Uterus (tissue), 4 donors: ENCODE measurements around the gene BCAS4. TPM values are rescaled to one million over a fixed set of nuclear protein-coding genes. Genes with fewer than 3 reads are reported as not detected.

Source experiments
- DNase-seq, 2 donors: peaks; one replicate each; pipeline ENCODE4 v3.0.0-alpha.2; 2019 to 2020
- H3K27ac ChIP-seq, 2 donors: fragments of 200-600 bp; sonication (generic); 1 replicate in 1 of 2; 2 replicates in 1 of 2; pipeline ENCODE4 v1.5.1; 2016 to 2018
- H3K27me3 ChIP-seq, 2 donors: fragments of 200-600 bp; sonication (generic); one replicate each; pipeline ENCODE4 v1.5.1; 2018 to 2019; ENCODE audit warnings: control low read depth in 1 of 2
- H3K36me3 ChIP-seq, 2 donors: fragments of 200-600 bp; sonication (generic); one replicate each; pipeline ENCODE4 v1.5.1; 2019; ENCODE audit warnings: control low read depth in 1 of 2
- H3K4me1 ChIP-seq, 2 donors: fragments of 200-600 bp; sonication (generic); one replicate each; pipeline ENCODE4 v1.5.1; 2018 to 2019; ENCODE audit warnings: control low read depth in 1 of 2
- H3K4me3 ChIP-seq, 2 donors: fragments of 200-600 bp; sonication (generic); 1 replicate in 1 of 2; 2 replicates in 1 of 2; pipeline ENCODE4 v1.5.1; 2018 to 2019; ENCODE audit warnings: mild to moderate bottlenecking in 1 of 2
- H3K9me3 ChIP-seq, 2 donors: fragments of 200-600 bp; sonication (generic); one replicate each; pipeline ENCODE4 v1.5.1; 2019; ENCODE audit warnings: control low read depth in 1 of 2
- CTCF ChIP-seq, 4 experiments: fragments of 200-600 bp in 2 of 4; fragments of 450-650 bp in 2 of 4; sonication (generic) in 2 of 4; IDR thresholded peaks; one replicate each; pipeline ENCODE4 v1.5.1; 2016 to 2019; ENCODE audit warnings: antibody characterized with exemption in 4 of 4, mild to moderate bottlenecking in 2 of 4, moderate library complexity in 1 of 4
- POLR2A ChIP-seq, 2 donors: fragments of 450-650 bp; IDR thresholded peaks; one replicate each; pipeline ENCODE4 v1.6.1; 2016; ENCODE audit warnings: antibody characterized with exemption in 2 of 2, mild to moderate bottlenecking in 1 of 2, moderate library complexity in 1 of 2
- intact Hi-C: fragments of 100-400 bp; cut with DNase I; formaldehyde crosslinking; loops from one replicate; pipeline ENCODE4 v1.15.1; 2023; ENCODE audit warnings: low total_unique reads
- total RNA-seq, 4 donors: library from RNA; depleted of rRNA in 3 of 4; stranded (reverse); fragments of >200 nt in 3 of 4; gene quantifications; one replicate each; pipeline versions ENCODE4 v1.1.0 to v1.2.4, GENCODE V29; 2014 to 2023
- donor health status: DM: yes; HTN: yes; CAD: no.

BCAS4 gene
- 1 to 10 TPM in 2 of 4 donors, under 1 TPM in 1, not detected in 1; under 0.01 to 9.1 (median 3.5) TPM for total RNA-seq

- Histone ChIP-seq H3K27me3 (no peaks in the 10 kb centered on the region), H3K4me3 (peak within 1 kb of the TSS; percentile 73 to 74), H3K27ac (peak within 1 kb of the TSS; percentile 71 to 84), H3K4me1 (peaks cover 6 to 9% of the 10 kb centered on the region in 2 donors), H3K9me3 (no peaks in the 10 kb centered on the region), H3K36me3 (no peaks in the 10 kb centered on the region)
- peak; percentile 61 to 79 for DNase-seq
- intact Hi-C loops: loop anchor here (10.0 kb wide), 1 partner anchor 130 kb away; no protein-coding TSS in a partner anchor
- TF ChIP-seq POLR2A (IDR thresholded peaks at IDR 0.05) (peak in 1 of 2 donors; percentile 44), CTCF (IDR thresholded peaks at IDR 0.05) (peak; percentile 60 to 99 (median 96))
These were observed at the start of gene BCAS4 for GRCh38 chr20:50794846-50795634. Gene BCAS4, plus strand, starts transcription at chr20:50795061. Its CDS starts 23 bp downstream, at chr20:50795084.

GRCh38 chr20:50745634-50746137 is 49.2 kb upstream of the BCAS4 start:
- H3K27ac ChIP-seq: peak overlapping the region; percentile 84 to 97
- no peaks in the 10 kb centered on the region for H3K9me3 ChIP-seq
- H3K4me1 ChIP-seq: peaks cover 0 to 3% of the 10 kb centered on the region in 2 donors
- no peaks in the 10 kb centered on the region for H3K27me3 ChIP-seq
- H3K36me3 ChIP-seq: no peaks in the 10 kb centered on the region
- DNase-seq: no peak
- no peak for TF ChIP-seq CTCF (IDR thresholded peaks at IDR 0.05)
- TF ChIP-seq POLR2A (IDR thresholded peaks at IDR 0.05): no peak
- no peak overlapping the region for H3K4me3 ChIP-seq
- intact Hi-C loops: loop anchor here (10.0 kb wide), 1 partner anchor 121 kb away; no protein-coding TSS in a partner anchor

- Histone ChIP-seq H3K27me3 (no peaks in the 10 kb centered on the region), H3K36me3 (no peaks in the 10 kb centered on the region), H3K9me3 (no peaks in the 10 kb centered on the region), H3K4me1 (peaks cover 0 to 3% of the 10 kb centered on the region in 2 donors), H3K4me3 (no peak overlapping the region), H3K27ac (peak overlapping the region; percentile 84 to 97)
- DNase-seq: no peak
- intact Hi-C loops: loop anchor here (10.0 kb wide), 1 partner anchor 122 kb away; no protein-coding TSS in a partner anchor
- no peak for TF ChIP-seq POLR2A (IDR thresholded peaks at IDR 0.05)
- no peak for TF ChIP-seq CTCF (IDR thresholded peaks at IDR 0.05)
These were observed 48.5 kb upstream of the BCAS4 start for GRCh38 chr20:50746138-50746940.

- no peaks in the 10 kb centered on the region for H3K36me3 ChIP-seq
- peak overlapping the region; percentile 84 to 97 for H3K27ac ChIP-seq
- no peaks in the 10 kb centered on the region for H3K9me3 ChIP-seq
- no peak overlapping the region for H3K4me3 ChIP-seq
- TF ChIP-seq POLR2A (IDR thresholded peaks at IDR 0.05) (no peak), CTCF (IDR thresholded peaks at IDR 0.05) (no peak)
- intact Hi-C loops: loop anchor here (10.0 kb wide), 1 partner anchor 122 kb away; no protein-coding TSS in a partner anchor
- no peaks in the 10 kb centered on the region for H3K27me3 ChIP-seq
- no peak for DNase-seq
- peaks cover 0 to 3% of the 10 kb centered on the region in 2 donors for H3K4me1 ChIP-seq
These were observed 47.6 kb upstream of the BCAS4 start for GRCh38 chr20:50747275-50747674.
